SK-N-SH treated with all-trans-retinoic acid at 6 μM for 48 hours (cell line): ENCODE data around the gene BTAF1.
A peak's percentile ranks its signal among the peaks of the same experiment; 100 is the strongest.

Experiments used
- ATAC-seq: fragments of 200-7000 bp; cut with Tn5 transposase; 3 replicates; pipeline ENCODE4 v1.9.1; 2020; ENCODE audit warnings: mild to moderate bottlenecking, moderate library complexity
- ARNTL ChIP-seq: fragments of 450-650 bp; formaldehyde crosslinking; IDR thresholded peaks from 2 replicates; pipeline ENCODE4 v1.5.0; 2020; ENCODE audit warnings: low read depth, mild to moderate bottlenecking, moderate library complexity, borderline replicate concordance
- CSDC2 ChIP-seq: fragments of 250-450 bp; sonication (Bioruptor Pico); IDR thresholded peaks from 2 replicates; pipeline ENCODE4 v1.5.0; 2020; ENCODE audit warnings: mild to moderate bottlenecking, moderate library complexity
- ESRRG ChIP-seq: fragments of 250-450 bp; sonication (Bioruptor Pico); IDR thresholded peaks from 2 replicates; pipeline ENCODE4 v1.6.1; 2021; ENCODE audit warnings: mild to moderate bottlenecking
- GLIS3 ChIP-seq: fragments of 250-450 bp; sonication (Bioruptor Pico); IDR thresholded peaks from 2 replicates; pipeline ENCODE4 v1.5.0; 2020; ENCODE audit warnings: mild to moderate bottlenecking, moderate library complexity
- ISL1 ChIP-seq: fragments of 250-450 bp; sonication (Bioruptor Pico); IDR thresholded peaks from 2 replicates; pipeline ENCODE4 v2.1.2; 2022; ENCODE audit warnings: mild to moderate bottlenecking, moderate library complexity
- OSR1 ChIP-seq: fragments of 250-450 bp; sonication (Bioruptor Pico); IDR thresholded peaks from 2 replicates; pipeline ENCODE4 v1.8.0; 2022; ENCODE audit warnings: moderate library complexity, mild to moderate bottlenecking, inconsistent platforms
- PPARA ChIP-seq: fragments of 250-450 bp; sonication (Bioruptor Pico); IDR thresholded peaks from 2 replicates; pipeline ENCODE4 v1.5.0; 2020; ENCODE audit warnings: mild to moderate bottlenecking, borderline replicate concordance
- SNAI2 ChIP-seq: fragments of 250-450 bp; sonication (Bioruptor Pico); IDR thresholded peaks from 2 replicates; pipeline ENCODE4 v1.5.0; 2020; ENCODE audit warnings: mild to moderate bottlenecking, moderate library complexity
- TCF4 ChIP-seq: fragments of 250-450 bp; sonication (Bioruptor Pico); IDR thresholded peaks from 2 replicates; pipeline ENCODE4 v1.8.0; 2021; ENCODE audit warnings: mild to moderate bottlenecking, moderate library complexity, borderline replicate concordance
- TOX ChIP-seq: fragments of 250-450 bp; sonication (Bioruptor Pico); IDR thresholded peaks from 2 replicates; pipeline ENCODE4 v1.8.0; 2021; ENCODE audit warnings: mild to moderate bottlenecking, moderate library complexity, borderline replicate concordance
- ZC3H10 ChIP-seq: fragments of 250-450 bp; sonication (Bioruptor Pico); IDR thresholded peaks from 2 replicates; pipeline ENCODE4 v1.5.1; 2021; ENCODE audit warnings: mild to moderate bottlenecking, moderate library complexity
- ZFP3 ChIP-seq: fragments of 250-450 bp; sonication (Bioruptor Pico); IDR thresholded peaks from 2 replicates; pipeline ENCODE4 v1.5.0; 2020; ENCODE audit warnings: mild to moderate bottlenecking, moderate library complexity
- ZFP30 ChIP-seq: fragments of 450-650 bp; formaldehyde crosslinking; IDR thresholded peaks from 2 replicates; pipeline ENCODE4 v1.5.0; 2022; ENCODE audit warnings: mild to moderate bottlenecking, moderate library complexity
- ZNF70 ChIP-seq: fragments of 450-650 bp; formaldehyde crosslinking; IDR thresholded peaks from 2 replicates; pipeline ENCODE4 v1.5.0; 2020; ENCODE audit warnings: mild to moderate bottlenecking, moderate library complexity
- ZNF8 ChIP-seq: fragments of 450-650 bp; formaldehyde crosslinking; IDR thresholded peaks from 2 replicates; pipeline ENCODE4 v1.5.0; 2020; ENCODE audit warnings: mild to moderate bottlenecking, moderate library complexity
- TF ChIP-seq, protein P1 (sequence below): fragments of 250-450 bp; sonication (Bioruptor Pico); IDR thresholded peaks from 2 replicates; pipeline ENCODE4 v1.8.0; 2020; ENCODE audit warnings: mild to moderate bottlenecking, moderate library complexity, borderline replicate concordance
- TF ChIP-seq, protein P2 (sequence below): fragments of 250-450 bp; sonication (Bioruptor Pico); IDR thresholded peaks from 2 replicates; pipeline ENCODE4 v1.5.1; 2020; ENCODE audit warnings: low read depth, mild to moderate bottlenecking, moderate library complexity
- TF ChIP-seq, protein P3 (sequence below): fragments of 250-450 bp; sonication (Bioruptor Pico); IDR thresholded peaks from 2 replicates; pipeline ENCODE4 v1.5.1; 2021; ENCODE audit warnings: mild to moderate bottlenecking, moderate library complexity
- TF ChIP-seq, protein P4 (sequence below): fragments of 250-450 bp; sonication (Bioruptor Pico); IDR thresholded peaks from 2 replicates; pipeline ENCODE4 v1.5.0; 2020; ENCODE audit warnings: mild to moderate bottlenecking, moderate library complexity
- TF ChIP-seq, protein P5 (sequence below): fragments of 250-450 bp; sonication (Bioruptor Pico); IDR thresholded peaks from 2 replicates; pipeline ENCODE4 v1.8.0; 2021; ENCODE audit warnings: low read depth, mild to moderate bottlenecking, moderate library complexity, borderline replicate concordance

The BTAF1 gene

DNA sequence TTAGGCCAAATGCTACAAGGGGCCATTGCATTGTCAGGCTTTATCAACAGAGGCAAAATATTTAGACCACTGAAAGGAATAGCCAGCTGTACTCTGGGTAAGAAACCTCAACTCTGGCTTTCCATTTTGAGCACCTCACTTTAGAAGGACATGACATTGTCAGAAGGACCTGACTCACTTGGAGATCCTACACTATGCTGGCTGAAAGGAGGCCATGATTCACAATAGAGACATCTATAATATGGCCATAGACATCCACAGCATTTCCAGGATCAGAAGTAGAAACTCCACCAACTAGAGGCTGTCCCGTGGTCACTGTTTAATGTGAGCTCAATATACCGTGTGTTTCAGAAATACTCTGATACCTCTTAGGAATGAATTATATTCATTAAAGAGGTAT, 140.9 kb downstream of the BTAF1 start:
- no peak for ATAC-seq

DNA sequence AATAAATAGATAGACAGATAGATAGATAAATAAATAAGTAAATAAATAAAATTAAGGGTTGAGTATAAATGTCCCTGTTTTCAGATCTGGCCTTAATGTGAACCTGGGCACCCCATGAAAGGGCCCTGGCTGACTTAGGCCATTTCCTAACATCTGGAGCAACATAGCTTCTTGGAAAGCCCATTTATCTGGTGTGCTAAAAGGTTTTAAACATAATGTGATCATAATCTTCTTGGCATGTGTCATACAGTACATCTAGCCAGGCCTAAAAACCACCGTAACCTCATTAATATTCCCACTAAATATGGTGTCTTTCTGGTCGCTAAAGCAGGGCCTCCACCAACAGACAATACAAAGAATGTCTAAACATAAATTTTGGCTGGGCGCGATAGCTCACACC, 142.8 kb downstream of the BTAF1 start:
- no peak; the same call in 2 of the 3 replicates for ATAC-seq
- TF ChIP-seq PPARA (CRISPR knock-in tag) (no peak), ISL1 (CRISPR knock-in tag) (0 out of 2 replicates have a peak, but pooled peaks have one; percentile 14), TCF4 (CRISPR knock-in tag) (peak; percentile 80)
- TF ChIP-seq, protein P1, sequence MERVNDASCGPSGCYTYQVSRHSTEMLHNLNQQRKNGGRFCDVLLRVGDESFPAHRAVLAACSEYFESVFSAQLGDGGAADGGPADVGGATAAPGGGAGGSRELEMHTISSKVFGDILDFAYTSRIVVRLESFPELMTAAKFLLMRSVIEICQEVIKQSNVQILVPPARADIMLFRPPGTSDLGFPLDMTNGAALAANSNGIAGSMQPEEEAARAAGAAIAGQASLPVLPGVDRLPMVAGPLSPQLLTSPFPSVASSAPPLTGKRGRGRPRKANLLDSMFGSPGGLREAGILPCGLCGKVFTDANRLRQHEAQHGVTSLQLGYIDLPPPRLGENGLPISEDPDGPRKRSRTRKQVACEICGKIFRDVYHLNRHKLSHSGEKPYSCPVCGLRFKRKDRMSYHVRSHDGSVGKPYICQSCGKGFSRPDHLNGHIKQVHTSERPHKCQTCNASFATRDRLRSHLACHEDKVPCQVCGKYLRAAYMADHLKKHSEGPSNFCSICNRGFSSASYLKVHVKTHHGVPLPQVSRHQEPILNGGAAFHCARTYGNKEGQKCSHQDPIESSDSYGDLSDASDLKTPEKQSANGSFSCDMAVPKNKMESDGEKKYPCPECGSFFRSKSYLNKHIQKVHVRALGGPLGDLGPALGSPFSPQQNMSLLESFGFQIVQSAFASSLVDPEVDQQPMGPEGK (CRISPR knock-in tag), result no peak
- TF ChIP-seq, all 23 proteins: peak for 2

More for the DNA sequence above, 140.9 kb downstream of the BTAF1 start:
- TF ChIP-seq GLIS3 (CRISPR knock-in tag) (no peak), ISL1 (CRISPR knock-in tag) (no peak), CSDC2 (CRISPR knock-in tag) (no peak), SNAI2 (CRISPR knock-in tag) (no peak), ZNF8 (CRISPR knock-in tag) (no peak), TCF4 (CRISPR knock-in tag) (no peak), ZNF70 (CRISPR knock-in tag) (no peak), ARNTL (CRISPR knock-in tag) (no peak), OSR1 (no peak), ZFP3 (CRISPR knock-in tag) (no peak), ZC3H10 (CRISPR knock-in tag) (no peak)
- TF ChIP-seq, protein P2, sequence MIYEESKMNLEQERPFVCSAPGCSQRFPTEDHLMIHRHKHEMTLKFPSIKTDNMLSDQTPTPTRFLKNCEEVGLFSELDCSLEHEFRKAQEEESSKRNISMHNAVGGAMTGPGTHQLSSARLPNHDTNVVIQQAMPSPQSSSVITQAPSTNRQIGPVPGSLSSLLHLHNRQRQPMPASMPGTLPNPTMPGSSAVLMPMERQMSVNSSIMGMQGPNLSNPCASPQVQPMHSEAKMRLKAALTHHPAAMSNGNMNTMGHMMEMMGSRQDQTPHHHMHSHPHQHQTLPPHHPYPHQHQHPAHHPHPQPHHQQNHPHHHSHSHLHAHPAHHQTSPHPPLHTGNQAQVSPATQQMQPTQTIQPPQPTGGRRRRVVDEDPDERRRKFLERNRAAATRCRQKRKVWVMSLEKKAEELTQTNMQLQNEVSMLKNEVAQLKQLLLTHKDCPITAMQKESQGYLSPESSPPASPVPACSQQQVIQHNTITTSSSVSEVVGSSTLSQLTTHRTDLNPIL (CRISPR knock-in tag), result no peak
- TF ChIP-seq, protein P3, sequence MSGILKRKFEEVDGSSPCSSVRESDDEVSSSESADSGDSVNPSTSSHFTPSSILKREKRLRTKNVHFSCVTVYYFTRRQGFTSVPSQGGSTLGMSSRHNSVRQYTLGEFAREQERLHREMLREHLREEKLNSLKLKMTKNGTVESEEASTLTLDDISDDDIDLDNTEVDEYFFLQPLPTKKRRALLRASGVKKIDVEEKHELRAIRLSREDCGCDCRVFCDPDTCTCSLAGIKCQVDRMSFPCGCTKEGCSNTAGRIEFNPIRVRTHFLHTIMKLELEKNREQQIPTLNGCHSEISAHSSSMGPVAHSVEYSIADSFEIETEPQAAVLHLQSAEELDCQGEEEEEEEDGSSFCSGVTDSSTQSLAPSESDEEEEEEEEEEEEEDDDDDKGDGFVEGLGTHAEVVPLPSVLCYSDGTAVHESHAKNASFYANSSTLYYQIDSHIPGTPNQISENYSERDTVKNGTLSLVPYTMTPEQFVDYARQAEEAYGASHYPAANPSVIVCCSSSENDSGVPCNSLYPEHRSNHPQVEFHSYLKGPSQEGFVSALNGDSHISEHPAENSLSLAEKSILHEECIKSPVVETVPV (CRISPR knock-in tag), result no peak
- TF ChIP-seq, protein P4, sequence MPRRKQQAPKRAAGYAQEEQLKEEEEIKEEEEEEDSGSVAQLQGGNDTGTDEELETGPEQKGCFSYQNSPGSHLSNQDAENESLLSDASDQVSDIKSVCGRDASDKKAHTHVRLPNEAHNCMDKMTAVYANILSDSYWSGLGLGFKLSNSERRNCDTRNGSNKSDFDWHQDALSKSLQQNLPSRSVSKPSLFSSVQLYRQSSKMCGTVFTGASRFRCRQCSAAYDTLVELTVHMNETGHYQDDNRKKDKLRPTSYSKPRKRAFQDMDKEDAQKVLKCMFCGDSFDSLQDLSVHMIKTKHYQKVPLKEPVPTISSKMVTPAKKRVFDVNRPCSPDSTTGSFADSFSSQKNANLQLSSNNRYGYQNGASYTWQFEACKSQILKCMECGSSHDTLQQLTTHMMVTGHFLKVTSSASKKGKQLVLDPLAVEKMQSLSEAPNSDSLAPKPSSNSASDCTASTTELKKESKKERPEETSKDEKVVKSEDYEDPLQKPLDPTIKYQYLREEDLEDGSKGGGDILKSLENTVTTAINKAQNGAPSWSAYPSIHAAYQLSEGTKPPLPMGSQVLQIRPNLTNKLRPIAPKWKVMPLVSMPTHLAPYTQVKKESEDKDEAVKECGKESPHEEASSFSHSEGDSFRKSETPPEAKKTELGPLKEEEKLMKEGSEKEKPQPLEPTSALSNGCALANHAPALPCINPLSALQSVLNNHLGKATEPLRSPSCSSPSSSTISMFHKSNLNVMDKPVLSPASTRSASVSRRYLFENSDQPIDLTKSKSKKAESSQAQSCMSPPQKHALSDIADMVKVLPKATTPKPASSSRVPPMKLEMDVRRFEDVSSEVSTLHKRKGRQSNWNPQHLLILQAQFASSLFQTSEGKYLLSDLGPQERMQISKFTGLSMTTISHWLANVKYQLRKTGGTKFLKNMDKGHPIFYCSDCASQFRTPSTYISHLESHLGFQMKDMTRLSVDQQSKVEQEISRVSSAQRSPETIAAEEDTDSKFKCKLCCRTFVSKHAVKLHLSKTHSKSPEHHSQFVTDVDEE (CRISPR knock-in tag), result no peak
- TF ChIP-seq, protein P5, sequence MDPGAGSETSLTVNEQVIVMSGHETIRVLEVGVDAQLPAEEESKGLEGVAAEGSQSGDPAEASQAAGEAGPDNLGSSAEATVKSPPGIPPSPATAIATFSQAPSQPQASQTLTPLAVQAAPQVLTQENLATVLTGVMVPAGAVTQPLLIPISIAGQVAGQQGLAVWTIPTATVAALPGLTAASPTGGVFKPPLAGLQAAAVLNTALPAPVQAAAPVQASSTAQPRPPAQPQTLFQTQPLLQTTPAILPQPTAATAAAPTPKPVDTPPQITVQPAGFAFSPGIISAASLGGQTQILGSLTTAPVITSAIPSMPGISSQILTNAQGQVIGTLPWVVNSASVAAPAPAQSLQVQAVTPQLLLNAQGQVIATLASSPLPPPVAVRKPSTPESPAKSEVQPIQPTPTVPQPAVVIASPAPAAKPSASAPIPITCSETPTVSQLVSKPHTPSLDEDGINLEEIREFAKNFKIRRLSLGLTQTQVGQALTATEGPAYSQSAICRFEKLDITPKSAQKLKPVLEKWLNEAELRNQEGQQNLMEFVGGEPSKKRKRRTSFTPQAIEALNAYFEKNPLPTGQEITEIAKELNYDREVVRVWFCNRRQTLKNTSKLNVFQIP, result no peak

DNA sequence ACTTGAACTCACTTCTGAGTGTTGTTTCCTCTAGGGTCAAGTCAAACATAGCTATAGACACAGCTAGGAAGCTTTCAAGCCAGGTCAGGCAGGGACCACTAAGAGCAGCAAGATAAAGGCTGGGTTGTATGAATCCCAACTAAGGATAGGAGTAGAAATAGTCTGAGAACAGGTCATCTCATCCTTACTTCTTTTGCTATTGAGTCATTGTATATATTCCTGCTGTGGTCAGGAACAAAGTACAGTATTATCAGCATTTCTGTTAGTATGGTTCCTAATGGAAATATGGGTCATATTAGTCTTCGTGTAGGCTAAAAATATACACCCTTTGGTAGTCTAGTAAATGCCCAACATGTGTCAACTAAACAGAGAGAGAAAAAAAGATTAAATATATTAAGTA, 145.3 kb downstream of the BTAF1 start:
- ATAC-seq, result no peak
- TF ChIP-seq TCF4 (CRISPR knock-in tag) (no peak), ZNF70 (CRISPR knock-in tag) (no peak), OSR1 (no peak), ZC3H10 (CRISPR knock-in tag) (no peak), GLIS3 (CRISPR knock-in tag) (no peak), PPARA (CRISPR knock-in tag) (no peak), ZNF8 (CRISPR knock-in tag) (no peak), CSDC2 (CRISPR knock-in tag) (no peak), ZFP3 (CRISPR knock-in tag) (no peak), ESRRG (CRISPR knock-in tag) (no peak), ZFP30 (CRISPR knock-in tag) (no peak), ARNTL (CRISPR knock-in tag) (no peak), TOX (CRISPR knock-in tag) (no peak), ISL1 (CRISPR knock-in tag) (no peak), SNAI2 (CRISPR knock-in tag) (no peak)
- TF ChIP-seq, protein P3 (CRISPR knock-in tag), result no peak
- TF ChIP-seq, protein P1 (CRISPR knock-in tag), result no peak
- TF ChIP-seq, protein P4 (CRISPR knock-in tag), result no peak
